Heart right ventricle (tissue), 16 donors: ENCODE data around the gene PADI6. TPM values are rescaled to one million over a fixed set of nuclear protein-coding genes. Genes with fewer than 3 reads are reported as not detected.

Experiments used
- ATAC-seq, 8 donors: fragments of 200-7000 bp; cut with Tn5 transposase; one replicate each; pipeline ENCODE4 v1.9.1; 2020; ENCODE audit warnings: mild to moderate bottlenecking in 8 of 8, moderate library complexity in 8 of 8, moderate number of reproducible peaks in 1 of 8
- DNase-seq, 2 donors: peaks; one replicate each; pipeline ENCODE4 v3.0.0-alpha.2; 2020
- H3K27ac ChIP-seq, 10 donors: fragments of 200-600 bp; sonication (generic) in 2 of 10; one replicate each; pipeline versions ENCODE4 v1.5.0 to v1.8.0; 2020 to 2022; ENCODE audit warnings: mild to moderate bottlenecking in 3 of 10
- H3K27me3 ChIP-seq, 7 donors: fragments of 200-600 bp; one replicate each; pipeline ENCODE4 v1.8.0; 2021 to 2022; ENCODE audit warnings: mild to moderate bottlenecking in 2 of 7
- H3K36me3 ChIP-seq, 9 donors: fragments of 200-600 bp; sonication (generic) in 1 of 9; one replicate each; pipeline versions ENCODE4 v1.5.0 to v1.8.0; 2020 to 2022; ENCODE audit warnings: mild to moderate bottlenecking in 2 of 9
- H3K4me1 ChIP-seq, 9 donors: fragments of 200-600 bp; sonication (generic) in 1 of 9; one replicate each; pipeline versions ENCODE4 v1.5.0 to v1.8.0; 2020 to 2022; ENCODE audit warnings: mild to moderate bottlenecking in 4 of 9
- H3K4me3 ChIP-seq, 10 donors: fragments of 200-600 bp; sonication (generic) in 2 of 10; one replicate each; pipeline versions ENCODE4 v1.5.0 to v1.8.0; 2020 to 2022; ENCODE audit warnings: mild to moderate bottlenecking in 7 of 10, moderate library complexity in 2 of 10
- H3K9me3 ChIP-seq, 11 donors: fragments of 200-600 bp in 10 of 11; sonication (generic) in 2 of 11; one replicate each; pipeline versions ENCODE4 v1.5.0 to v1.8.0; 2013 to 2022; ENCODE audit warnings: mild to moderate bottlenecking in 2 of 11, control low read depth in 1 of 11, moderate library complexity in 1 of 11
- WGBS, 2 donors: extraction: QIAGEN DNeasy Blood & Tissue Kit; methylation state at CpG; one replicate each; pipeline ENCODE4 v1.1.7; 2013; ENCODE audit warnings: inconsistent platforms in 1 of 2; 5-methylcytosine and 5-hydroxymethylcytosine counted together
- intact Hi-C, 10 donors: fragments of 100-400 bp; cut with DNase I; formaldehyde crosslinking; loops; one replicate each; pipeline versions ENCODE4 v1.11.1 to v1.14.2; 2022
- long read RNA-seq, 3 donors: library from polyadenylated mRNA; unstranded; transcript quantifications; one replicate each; pipeline ENCODE4 v2.0.0, GENCODE V29; 2020 to 2021
- polyA plus RNA-seq, 2 donors: library from polyadenylated mRNA; stranded (reverse); fragments of 200-250 nt; gene quantifications; one replicate each; pipeline ENCODE4 v1.2.3, GENCODE V29; 2013
- total RNA-seq, 10 donors: library from RNA; stranded (reverse); fragmentation: NEBNext Ultra II Directional in 3 of 10; extraction: Animal tissue kit (Norgen Biotek cat#: 25700) in 3 of 10; gene quantifications; one replicate each; pipeline versions ENCODE4 v1.2.1 to v1.2.4, GENCODE V29; 2021 to 2023
- TF ChIP-seq, protein P1 (sequence below), 9 donors: fragments of 200-600 bp; sonication (generic) in 2 of 9; IDR thresholded peaks; one replicate each; pipeline versions ENCODE4 v1.5.0 to v1.8.0; 2021 to 2022; ENCODE audit warnings: antibody characterized with exemption in 9 of 9, mild to moderate bottlenecking in 5 of 9, moderate library complexity in 1 of 9
- donor health status: Arrhythmogenic right ventricular cardiomyopathy.
- donor health status: ischemic (EF 13 %, LVEDD 7.1; RV severe dilation, severe dysfunction).
- donor health status: healthy with polysubstance abuse.
- donor health status: DM: no; HTN: yes; CAD: no.
- donor health status: DM: no; HTN: no; CAD: no.
- donor health status: ischemic (EF 25% LVEDD 6.9; RV normal size, moderate dysfunction).
- donor health status: ischemic (EF 25% LVEDD 5.7; RV mildly dilated, moderate dysfunction).
- donor health status: healthy.
- donor health status: DM: yes; HTN: yes; CAD: no.
- donor health status: Ischemic cardiomyopathy.
- donor health status: ischemic (EF 35%, LVEDD 5.7; RV mildly dilated, moderate dysfunction).
- donor health status: nonischemic (EF 11% LVEDD 7.7; RV severe dilation, severe dysfunction).
- donor health status: DM: yes; HTN: yes; CAD: no.
- donor health status: PGD.
- donor health status: ischemic (EF 29% LVEDD 5.4; RV normal size, mild dysfunction).
- donor health status: nonischemic (EF 23%, LVEDD 6.1; RV moderate dilation, normal function).

Gene PADI6
- total RNA-seq (not detected), polyA plus RNA-seq (not detected)
- long read RNA-seq, donor 1, result 0 reads
- long read RNA-seq, donor 2, result 0 reads
- long read RNA-seq, donor 3, result 0 reads

DNA sequence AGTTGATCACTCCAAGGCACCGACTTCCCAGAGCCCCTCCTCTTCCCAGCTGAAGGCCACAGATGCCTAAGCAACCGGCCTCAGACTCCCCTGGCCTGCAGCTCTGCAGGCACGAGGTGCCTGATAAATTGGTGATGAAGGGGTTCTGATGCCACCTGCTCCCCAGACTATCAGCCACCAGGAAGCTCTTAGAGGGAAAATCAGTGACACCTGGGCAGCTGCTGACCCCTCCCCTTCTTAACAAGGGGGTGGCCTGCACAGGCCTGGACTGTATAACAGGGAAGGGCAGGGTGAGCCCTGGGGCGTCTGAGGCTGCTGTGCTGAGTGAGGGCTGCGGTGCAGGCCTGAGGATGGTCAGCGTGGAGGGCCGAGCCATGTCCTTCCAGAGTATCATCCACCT lies at the start of gene PADI6:
Gene PADI6, plus strand, starts transcription at position 301 of the 400 bp plus-strand sequence. Its CDS starts 50 bp downstream, at position 351.
- 57 to 64% methylated on average over 7 of the region's 7 CpGs for WGBS, 2 donors
- ATAC-seq (no peak), DNase-seq (no peak)
- H3K9me3 ChIP-seq, result no peaks in the 10 kb centered on the region
- no peak within 1 kb of the TSS for H3K4me3 ChIP-seq
- peaks cover 0 to 64% (median 34%) of the 10 kb centered on the region in 7 donors for H3K27me3 ChIP-seq
- no peaks in the 10 kb centered on the region for H3K4me1 ChIP-seq
- H3K36me3 ChIP-seq, result no peaks in the 10 kb centered on the region
- no peak within 1 kb of the TSS for H3K27ac ChIP-seq
- intact Hi-C loops, result no loop called here
- TF ChIP-seq, protein P1, sequence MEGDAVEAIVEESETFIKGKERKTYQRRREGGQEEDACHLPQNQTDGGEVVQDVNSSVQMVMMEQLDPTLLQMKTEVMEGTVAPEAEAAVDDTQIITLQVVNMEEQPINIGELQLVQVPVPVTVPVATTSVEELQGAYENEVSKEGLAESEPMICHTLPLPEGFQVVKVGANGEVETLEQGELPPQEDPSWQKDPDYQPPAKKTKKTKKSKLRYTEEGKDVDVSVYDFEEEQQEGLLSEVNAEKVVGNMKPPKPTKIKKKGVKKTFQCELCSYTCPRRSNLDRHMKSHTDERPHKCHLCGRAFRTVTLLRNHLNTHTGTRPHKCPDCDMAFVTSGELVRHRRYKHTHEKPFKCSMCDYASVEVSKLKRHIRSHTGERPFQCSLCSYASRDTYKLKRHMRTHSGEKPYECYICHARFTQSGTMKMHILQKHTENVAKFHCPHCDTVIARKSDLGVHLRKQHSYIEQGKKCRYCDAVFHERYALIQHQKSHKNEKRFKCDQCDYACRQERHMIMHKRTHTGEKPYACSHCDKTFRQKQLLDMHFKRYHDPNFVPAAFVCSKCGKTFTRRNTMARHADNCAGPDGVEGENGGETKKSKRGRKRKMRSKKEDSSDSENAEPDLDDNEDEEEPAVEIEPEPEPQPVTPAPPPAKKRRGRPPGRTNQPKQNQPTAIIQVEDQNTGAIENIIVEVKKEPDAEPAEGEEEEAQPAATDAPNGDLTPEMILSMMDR (IDR thresholded peaks at IDR 0.05), result no peak

DNA sequence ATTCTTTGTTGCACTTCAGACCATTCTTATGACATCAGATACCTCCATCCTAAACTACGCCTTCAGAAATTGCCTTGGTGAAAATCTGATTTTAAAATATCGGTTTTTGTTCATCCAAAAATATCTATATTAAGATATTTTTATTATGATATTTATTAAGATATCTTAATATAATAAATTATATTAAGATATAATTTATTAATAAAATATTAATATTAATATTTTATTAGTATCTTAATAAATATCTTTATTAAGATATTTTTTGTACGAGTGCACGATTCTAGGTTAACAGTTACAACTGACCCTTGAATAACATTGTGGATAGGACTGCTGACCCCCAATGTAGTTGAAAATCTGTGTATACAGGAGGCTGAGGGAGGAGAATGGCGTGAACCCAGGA lies 43.1 kb upstream of the PADI6 start:
- DNase-seq, result no peak
- H3K27me3 ChIP-seq, result peaks cover 0 to 58% (median 26%) of the 10 kb centered on the region in 7 donors
- H3K4me1 ChIP-seq, result no peaks in the 10 kb centered on the region
- peaks cover 0 to 9% (median 0%) of the 10 kb centered on the region in 11 donors for H3K9me3 ChIP-seq
- ATAC-seq, result no peak
- intact Hi-C loops, result no loop called here
- no peaks in the 10 kb centered on the region for H3K36me3 ChIP-seq
- H3K4me3 ChIP-seq, result no peak overlapping the region
- 73 to 75% methylated on average over 5 of the region's 5 CpGs for WGBS, 2 donors
- H3K27ac ChIP-seq, result no peak overlapping the region
- TF ChIP-seq, protein P1 (IDR thresholded peaks at IDR 0.05), result no peak

DNA sequence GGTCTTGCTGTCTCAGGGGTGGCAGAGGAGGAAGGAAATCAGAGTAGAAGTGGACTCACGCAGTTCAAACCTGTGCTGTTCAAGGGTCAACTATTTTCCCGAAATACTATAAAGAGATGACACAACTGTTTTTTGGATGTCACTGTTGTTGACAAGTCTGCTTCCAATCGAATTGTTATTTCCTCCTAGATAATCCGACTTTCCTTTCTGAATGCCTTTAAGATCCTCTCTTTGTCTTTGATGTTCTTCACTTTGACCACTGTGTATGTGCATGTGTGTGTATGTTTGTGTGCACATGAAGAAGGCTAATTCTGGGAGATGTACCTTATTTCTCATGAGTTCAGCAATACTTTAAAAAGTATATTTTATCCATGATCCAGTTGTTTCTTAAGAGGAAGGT lies 42.4 kb upstream of the PADI6 start:
- Histone ChIP-seq H3K36me3 (no peaks in the 10 kb centered on the region), H3K27me3 (peaks cover 0 to 58% (median 24%) of the 10 kb centered on the region in 7 donors), H3K4me1 (no peaks in the 10 kb centered on the region), H3K27ac (no peak overlapping the region), H3K4me3 (no peak overlapping the region), H3K9me3 (peaks cover 0 to 7% (median 0%) of the 10 kb centered on the region in 11 donors)
- no peak for DNase-seq
- intact Hi-C loops, result loop anchor here in 5 of 10 donors (10.0 kb wide), 2 partner anchors 205 to 265 kb away; no protein-coding TSS in a partner anchor
- WGBS, 2 donors, result 74 to 88% methylated on average over 4 of the region's 4 CpGs
- ATAC-seq, result no peak
- TF ChIP-seq, protein P1 (IDR thresholded peaks at IDR 0.05), result no peak

DNA sequence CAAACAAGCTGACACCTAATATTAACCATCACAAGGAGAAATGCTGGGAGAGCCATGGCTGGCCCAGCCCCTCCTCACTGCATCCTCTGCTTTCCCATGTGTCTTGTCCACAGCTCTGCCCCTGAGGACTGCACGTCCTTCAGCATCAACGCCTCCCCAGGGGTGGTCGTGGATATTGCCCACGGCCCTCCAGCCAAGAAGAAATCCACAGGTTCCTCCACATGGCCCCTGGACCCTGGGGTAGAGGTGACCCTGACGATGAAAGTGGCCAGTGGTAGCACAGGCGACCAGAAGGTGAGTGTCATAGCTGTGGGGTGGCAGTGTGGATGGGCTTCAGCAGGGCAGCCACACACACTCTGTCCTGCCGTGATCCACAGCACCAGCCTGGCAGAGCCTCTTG lies 41.1 kb upstream of the PADI6 start:
- no peak for DNase-seq
- peaks cover 0 to 68% (median 26%) of the 10 kb centered on the region in 7 donors for H3K27me3 ChIP-seq

More for the DNA sequence above, 41.1 kb upstream of the PADI6 start:
- ATAC-seq, result no peak
- no peaks in the 10 kb centered on the region for H3K4me1 ChIP-seq
- peaks cover 0 to 6% (median 0%) of the 10 kb centered on the region in 11 donors for H3K9me3 ChIP-seq
- H3K4me3 ChIP-seq, result no peak overlapping the region
- intact Hi-C loops, result loop anchor here in 5 of 10 donors (10.0 kb wide), 2 partner anchors 206 to 266 kb away; no protein-coding TSS in a partner anchor
- H3K27ac ChIP-seq, result no peak overlapping the region
- H3K36me3 ChIP-seq, result no peaks in the 10 kb centered on the region
- TF ChIP-seq, protein P1 (IDR thresholded peaks at IDR 0.05), result no peak
- 66 to 68% methylated on average over 7 of the region's 7 CpGs for WGBS, 2 donors
